NCI-H82 treated with DMSO at 0.1 percent for 48 hours (cell line): ENCODE results near the gene GDF11.

Source experiments
- DNase-seq: peaks from one replicate; lab custom pipeline; 2025; ENCODE audit not compliant: unreplicated experiment; lab: John Stamatoyannopoulos, UW

Gene GDF11

DNA sequence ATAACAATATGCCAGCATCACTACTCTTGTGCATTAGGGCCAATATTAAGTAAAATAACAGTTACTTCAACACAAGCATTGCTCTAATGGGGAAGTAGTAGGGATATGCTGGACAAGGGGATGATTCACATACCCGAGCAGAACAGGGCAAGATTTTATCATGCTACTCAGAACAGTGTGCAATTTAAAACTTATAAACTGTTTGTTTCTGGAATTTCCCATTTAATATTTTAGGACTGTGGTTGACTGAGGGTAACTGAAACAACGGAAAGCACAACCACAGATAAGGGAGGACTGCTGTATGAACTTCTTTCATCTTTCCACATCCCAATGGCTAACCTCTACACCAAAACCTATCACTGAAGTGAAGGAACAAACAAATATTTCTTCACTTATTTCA, 37.8 kb downstream of the GDF11 start:
- DNase-seq: no peak

DNA sequence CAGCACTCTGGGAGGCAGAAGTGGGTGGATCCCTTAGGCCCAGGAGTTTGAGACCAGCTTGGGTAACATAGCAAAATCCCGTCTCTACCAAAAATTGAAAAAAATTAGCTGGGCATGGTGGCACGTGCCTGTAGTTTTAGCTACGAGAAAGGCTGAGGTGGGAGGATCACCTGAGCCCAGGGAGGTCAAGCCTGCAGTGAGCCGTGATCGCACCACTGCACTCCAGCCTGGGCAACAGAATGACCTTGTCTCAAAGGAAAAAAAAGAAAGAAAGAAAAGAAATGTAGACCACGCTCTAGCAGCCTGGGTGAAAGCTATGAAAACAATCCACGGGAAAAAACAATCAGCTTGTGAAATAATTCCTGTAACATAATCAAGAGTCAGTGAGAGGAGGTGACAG, 45.6 kb downstream of the GDF11 start:
- no peak for DNase-seq

DNA sequence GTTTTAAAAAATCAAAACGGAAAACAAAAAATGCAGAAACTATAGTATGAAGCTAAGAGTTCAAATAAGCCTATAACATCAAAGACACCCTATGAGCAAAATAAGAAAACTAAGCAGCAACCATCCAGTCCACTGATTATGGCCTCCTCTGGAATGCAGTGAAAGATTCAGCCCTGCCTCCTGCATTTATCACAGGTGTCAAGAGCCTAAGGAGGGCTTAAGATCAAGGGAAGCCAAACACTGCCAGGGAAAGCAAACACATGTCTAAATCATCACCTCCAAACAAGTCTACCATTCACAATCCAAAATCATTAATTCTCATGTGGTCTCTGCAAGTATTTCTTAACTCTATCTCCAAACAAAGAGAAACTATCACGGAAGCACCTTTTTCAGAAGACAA, 46.2 kb downstream of the GDF11 start:
- no peak for DNase-seq

DNA sequence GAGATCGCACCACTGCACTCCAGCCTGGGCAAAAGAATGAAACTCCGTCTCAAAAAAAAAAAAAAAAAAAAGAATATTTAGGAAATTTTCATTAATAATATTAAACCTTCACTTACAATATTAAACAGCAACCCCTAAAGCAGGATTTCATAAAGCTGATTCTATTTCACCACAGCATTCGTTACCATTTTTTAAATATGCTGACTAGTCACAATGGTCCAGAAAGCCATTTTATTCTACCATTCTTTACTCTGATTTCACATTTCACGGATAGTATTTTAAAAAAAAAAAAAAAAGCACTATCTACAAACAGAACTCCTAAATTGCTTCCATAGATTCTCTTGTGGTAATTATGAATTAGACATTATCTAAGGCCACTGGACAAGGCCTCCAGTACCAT, 47.0 kb downstream of the GDF11 start:
- DNase-seq: no peak

DNA sequence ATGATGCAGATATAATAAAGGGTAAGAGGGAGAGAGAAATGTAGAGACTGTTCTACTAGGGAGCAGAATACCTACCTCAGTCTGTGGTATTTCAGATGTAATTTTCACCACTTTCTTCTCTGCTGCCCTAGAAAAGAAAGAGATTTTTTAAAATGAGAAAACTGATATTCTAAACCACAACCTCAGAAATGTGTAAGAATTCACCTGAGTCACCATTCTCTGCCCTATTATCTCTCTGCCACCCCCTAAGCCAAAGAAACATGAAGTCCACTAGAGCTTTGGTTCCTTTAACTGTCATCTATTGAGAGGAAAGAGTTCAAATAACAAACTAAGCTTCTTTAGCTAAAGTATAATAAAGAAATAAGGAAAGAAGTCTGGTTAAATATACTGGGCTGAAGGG, 53.0 kb downstream of the GDF11 start:
- no peak for DNase-seq

DNA sequence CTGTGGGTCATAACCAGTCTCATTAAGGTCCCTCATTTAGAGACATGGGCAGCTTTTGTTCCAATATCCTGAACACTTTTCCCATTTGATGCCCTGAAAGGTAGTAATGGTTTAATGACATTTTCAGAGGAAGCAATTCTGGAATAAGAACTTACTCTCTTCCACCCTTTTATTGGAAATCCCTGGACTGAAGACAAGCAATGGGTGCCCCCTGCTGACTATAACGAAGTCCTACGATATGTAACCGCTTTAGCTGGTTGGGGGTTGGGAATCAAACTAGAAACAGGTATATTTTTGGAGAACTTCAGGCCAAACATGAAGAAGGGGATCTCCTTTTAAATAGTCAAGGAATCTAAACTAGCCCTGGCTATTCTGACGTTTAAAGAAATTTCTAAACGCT, 54.1 kb downstream of the GDF11 start:
- DNase-seq: peak; percentile 4

DNA sequence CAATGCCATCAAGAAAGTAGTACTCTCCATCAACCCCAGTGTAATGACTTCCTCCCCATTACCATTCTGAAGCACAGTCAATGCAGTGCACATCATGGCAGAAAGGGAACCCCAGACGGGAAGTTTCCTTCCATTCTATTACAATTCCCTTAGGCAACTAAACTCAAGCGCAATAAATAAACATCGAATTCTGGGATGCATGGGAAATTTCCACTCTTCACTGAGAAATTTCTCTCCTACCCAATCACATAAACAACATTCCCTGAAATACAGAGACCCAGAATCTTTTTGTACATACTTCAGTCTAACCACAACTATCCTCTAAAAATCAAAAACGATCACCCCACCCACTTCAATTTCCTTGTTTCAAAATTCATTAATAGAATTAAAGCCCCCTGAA, 54.6 kb downstream of the GDF11 start:
- DNase-seq: no peak
